Pons (tissue), 1 donor: ENCODE measurements around the gene FHIP1B.
A peak's percentile ranks its signal among the peaks of the same experiment; 100 is the strongest.

ENCODE experiments used
- DNase-seq: peaks from one replicate; pipeline ENCODE4 v3.0.0-alpha.2; 2016; ENCODE audit warnings: low spot score

The FHIP1B gene

GRCh38 chr11:6200975-6201374, 33.5 kb downstream of the FHIP1B start:
- peak; percentile 56 for DNase-seq

- no peak for DNase-seq
Observed at GRCh38 chr11:6199174-6199810, 35.1 kb downstream of the FHIP1B start, which contains the start of gene OR52W1. OR52W1 (plus strand) TSS chr11:6199224; CDS start chr11:6199224, 0 bp downstream.

GRCh38 chr11:6197466-6198200, 36.8 kb downstream of the FHIP1B start:
- DNase-seq = no peak

- DNase-seq = no peak
Observed at GRCh38 chr11:6196396-6196795, 38.0 kb downstream of the FHIP1B start.

GRCh38 chr11:6194065-6194581, 40.3 kb downstream of the FHIP1B start:
- DNase-seq = no peak

GRCh38 chr11:6191742-6192141, 42.7 kb downstream of the FHIP1B start:
- DNase-seq = no peak

- DNase-seq = no peak
Observed at GRCh38 chr11:6175440-6175839, 59.0 kb downstream of the FHIP1B start.

GRCh38 chr11:6170226-6170625, 64.2 kb downstream of the FHIP1B start, which contains the start of gene OR52B2:
OR52B2 (minus strand) TSS chr11:6170326; CDS start chr11:6170326, 0 bp downstream.
- DNase-seq = no peak
